H9 (cell line): ENCODE data around the gene TMEM131. TPM values are rescaled to one million over a fixed set of nuclear protein-coding genes. Genes with fewer than 3 reads are reported as not detected.

Source experiments
- DNase-seq: peaks from one replicate; pipeline ENCODE4 v3.0.0-alpha.2; 2017
- H2AFZ ChIP-seq: one replicate; pipeline ENCODE4 v1.6.1; 2013; ENCODE audit warnings: mild to moderate bottlenecking, low read length, control low read depth, moderate library complexity
- H2AK5ac ChIP-seq: 2 replicates; pipeline ENCODE4 v1.6.1; 2013; ENCODE audit warnings: low read length, control low read depth, mixed read lengths; ENCODE audit not compliant: insufficient read length
- H2BK120ac ChIP-seq: one replicate; pipeline ENCODE4 v1.6.1; 2013; ENCODE audit warnings: low read depth, mild to moderate bottlenecking, low read length, control low read depth, inconsistent platforms; ENCODE audit not compliant: poor library complexity, severe bottlenecking
- H2BK12ac ChIP-seq: 2 replicates; pipeline ENCODE4 v1.6.1; 2013; ENCODE audit warnings: low read length, control low read depth, mixed read lengths, low read depth; ENCODE audit not compliant: insufficient read length
- H2BK15ac ChIP-seq: 2 replicates; pipeline ENCODE4 v1.6.1; 2013; ENCODE audit warnings: low read depth, low read length, control low read depth
- H2BK20ac ChIP-seq: one replicate; pipeline ENCODE4 v1.6.1; 2013; ENCODE audit warnings: low read depth, mild to moderate bottlenecking, low read length, control low read depth, inconsistent platforms; ENCODE audit not compliant: poor library complexity, severe bottlenecking
- H2BK5ac ChIP-seq: 2 replicates; pipeline ENCODE4 v1.6.1; 2013; ENCODE audit warnings: low read length, control low read depth, mixed read lengths; ENCODE audit not compliant: insufficient read length
- H3K14ac ChIP-seq: 2 replicates; pipeline ENCODE4 v1.6.1; 2013; ENCODE audit warnings: low read length, control low read depth; ENCODE audit not compliant: insufficient read depth
- H3K18ac ChIP-seq: 2 replicates; pipeline ENCODE4 v1.6.1; 2013; ENCODE audit warnings: low read depth, mild to moderate bottlenecking, mixed read lengths, low read length, control low read depth; ENCODE audit not compliant: insufficient read length
- H3K23ac ChIP-seq: 2 replicates; pipeline ENCODE4 v1.6.1; 2013; ENCODE audit warnings: low read length, control low read depth, mixed read lengths, low read depth; ENCODE audit not compliant: insufficient read length
- H3K23me2 ChIP-seq: 2 replicates; pipeline ENCODE4 v1.6.1; 2013; ENCODE audit warnings: low read depth, mild to moderate bottlenecking, mixed read lengths, low read length, control low read depth; ENCODE audit not compliant: insufficient read length, poor library complexity, severe bottlenecking
- H3K27ac ChIP-seq: 2 replicates; pipeline ENCODE4 v1.5.1; 2013; ENCODE audit warnings: low read length, control low read depth, mixed read lengths, low read depth; ENCODE audit not compliant: insufficient read length
- H3K27me3 ChIP-seq: 2 replicates; pipeline ENCODE4 v1.6.1; 2013; ENCODE audit warnings: low read length, control low read depth, inconsistent platforms; ENCODE audit not compliant: insufficient read depth
- H3K4ac ChIP-seq: 2 replicates; pipeline ENCODE4 v1.6.1; 2013; ENCODE audit warnings: low read depth, mild to moderate bottlenecking, control low read depth, inconsistent platforms, low read length, moderate library complexity
- H3K4me1 ChIP-seq: 2 replicates; pipeline ENCODE4 v1.6.1; 2013; ENCODE audit warnings: low read length, control low read depth, inconsistent platforms; ENCODE audit not compliant: insufficient read depth
- H3K4me2 ChIP-seq: 2 replicates; pipeline ENCODE4 v1.6.1; 2013; ENCODE audit warnings: low read length, control low read depth, mixed read lengths; ENCODE audit not compliant: insufficient read length, insufficient read depth
- H3K56ac ChIP-seq: 2 replicates; pipeline ENCODE4 v1.6.1; 2013; ENCODE audit warnings: low read depth, mild to moderate bottlenecking, mixed read lengths, low read length, control low read depth; ENCODE audit not compliant: insufficient read length
- H3K79me1 ChIP-seq: 2 replicates; pipeline ENCODE4 v1.6.1; 2013; ENCODE audit warnings: low read depth, mild to moderate bottlenecking, moderate library complexity, low read length, control low read depth, inconsistent platforms; ENCODE audit not compliant: insufficient read depth, poor library complexity, severe bottlenecking
- H3K79me2 ChIP-seq: 2 replicates; pipeline ENCODE4 v1.6.1; 2013; ENCODE audit warnings: low read length, control low read depth, inconsistent platforms; ENCODE audit not compliant: insufficient read depth
- H3K9ac ChIP-seq: 2 replicates; pipeline ENCODE4 v1.6.1; 2013; ENCODE audit warnings: low read length, control low read depth, mixed read lengths; ENCODE audit not compliant: insufficient read length; ENCODE audit errors: extremely low read depth
- H3K9me3 ChIP-seq: one replicate; pipeline ENCODE4 v1.6.1; 2013; ENCODE audit warnings: low read depth, low read length, inconsistent platforms; ENCODE audit not compliant: control insufficient read depth
- H3T11ph ChIP-seq: one replicate; pipeline ENCODE4 v1.6.1; 2013; ENCODE audit warnings: mild to moderate bottlenecking, low read length, control low read depth, inconsistent platforms
- H4K20me1 ChIP-seq: one replicate; pipeline ENCODE4 v1.6.1; 2013; ENCODE audit not compliant: control insufficient read depth, insufficient read length, insufficient read depth
- H4K5ac ChIP-seq: 2 replicates; pipeline ENCODE4 v1.6.1; 2013; ENCODE audit warnings: low read depth, mild to moderate bottlenecking, mixed read lengths, low read length, control low read depth; ENCODE audit not compliant: insufficient read length
- H4K8ac ChIP-seq: replicated peaks from 2 replicates; pipeline ENCODE4 v1.6.1; 2013; ENCODE audit warnings: low read length, control low read depth, mixed read lengths, low read depth; ENCODE audit not compliant: insufficient read length
- H4K91ac ChIP-seq: 2 replicates; pipeline ENCODE4 v1.6.1; 2013; ENCODE audit warnings: low read depth, mild to moderate bottlenecking, moderate library complexity, mixed read lengths, low read length, control low read depth; ENCODE audit not compliant: insufficient read length
- H3K27ac Mint-ChIP-seq, 3 experiments: 2 replicates in 2 of 3; 3 replicates in 1 of 3; pipeline ENCODE4 v1.8.0; 2020 to 2021; ENCODE audit warnings: mixed read lengths in 3 of 3, mild to moderate bottlenecking in 1 of 3, moderate library complexity in 1 of 3
- H3K27me3 Mint-ChIP-seq: 2 replicates; pipeline ENCODE4 v1.8.0; 2021; ENCODE audit warnings: low read depth, mild to moderate bottlenecking, moderate library complexity, mixed read lengths
- H3K36me3 Mint-ChIP-seq, 3 experiments: 2 replicates in 2 of 3; 3 replicates in 1 of 3; pipeline ENCODE4 v1.8.0; 2020 to 2021; ENCODE audit warnings: low read depth in 3 of 3, mixed read lengths in 3 of 3; ENCODE audit not compliant: insufficient read depth in 1 of 3
- H3K4me1 Mint-ChIP-seq, 2 experiments: 2 replicates each; pipeline ENCODE4 v1.8.0; 2020; ENCODE audit warnings: mixed read lengths in 2 of 2
- H3K4me3 Mint-ChIP-seq, 2 experiments: 2 replicates in 1 of 2; 3 replicates in 1 of 2; pipeline ENCODE4 v1.8.0; 2020 to 2021; ENCODE audit warnings: mild to moderate bottlenecking in 2 of 2, mixed read lengths in 2 of 2, moderate library complexity in 1 of 2
- H3K9me3 Mint-ChIP-seq, 2 experiments: 2 replicates in 1 of 2; 3 replicates in 1 of 2; pipeline ENCODE4 v1.8.0; 2020; ENCODE audit warnings: mild to moderate bottlenecking in 2 of 2, mixed read lengths in 2 of 2, moderate library complexity in 1 of 2
- CTCF ChIP-seq: fragments of 200-600 bp; sonication (generic); conservative IDR thresholded peaks from 3 replicates; pipeline ENCODE4 v1.8.0; 2021; ENCODE audit warnings: antibody characterized with exemption, mild to moderate bottlenecking
- WGBS: extraction: QIAGEN DNeasy Blood & Tissue Kit; methylation state at CpG from one replicate; pipeline ENCODE4 v1.1.7; 2013; ENCODE audit warnings: missing lambda C conversion rate, low lambda C conversion rate, mixed read lengths; ENCODE audit not compliant: insufficient read length; ENCODE audit errors: extremely low coverage; 5-methylcytosine and 5-hydroxymethylcytosine counted together
- total RNA-seq: library from RNA; stranded (reverse); gene quantifications from 2 replicates; pipeline ENCODE4 v1.2.1, GENCODE V29; 2021

The TMEM131 gene
- total RNA-seq, 1 experiment from 2014 or later: 20.9 TPM

GRCh38 chr2:98040331-98040939 lies 44.7 kb upstream of the TMEM131 start:
- Histone ChIP-seq H3K23ac (no peak overlapping the region), H3K9me3 (no peaks in the 10 kb centered on the region), H4K20me1 (no peaks in the 10 kb centered on the region), H2BK12ac (no peak overlapping the region), H2BK120ac (no peak overlapping the region), H2BK5ac (no peak overlapping the region), H4K91ac (no peak overlapping the region), H3K23me2 (no peaks in the 10 kb centered on the region), H4K5ac (no peak overlapping the region), H4K8ac (no peak overlapping the region), H3T11ph (no peak overlapping the region), H2AFZ (no peak overlapping the region), H3K27ac (no peak overlapping the region), H3K27me3 (no peaks in the 10 kb centered on the region), H3K79me2 (no peaks in the 10 kb centered on the region), H2BK20ac (no peak overlapping the region), H3K4me1 (peaks cover 2% of the 10 kb centered on the region; the same call in 1 of the 2 replicates), H3K56ac (no peak overlapping the region), H2AK5ac (no peak overlapping the region), H3K18ac (no peak overlapping the region), H3K4me2 (no peak overlapping the region), H3K14ac (no peak overlapping the region), H3K9ac (no peak overlapping the region), H3K79me1 (no peaks in the 10 kb centered on the region), H2BK15ac (no peak overlapping the region), H3K4ac (no peak overlapping the region)
- Mint-ChIP-seq H3K4me3 (no peak overlapping the region), H3K27ac (peak overlapping the region in 1 of 3 experiments; percentile 17; a peak in 1 of 7 replicates), H3K27me3 (peaks cover 11% of the 10 kb centered on the region), H3K9me3 (peaks cover 14 to 20% of the 10 kb centered on the region in 2 experiments), H3K4me1 (peaks cover 25% of the 10 kb centered on the region in 2 experiments), H3K36me3 (peaks cover 10 to 20% (median 11%) of the 10 kb centered on the region in 3 experiments)
- no peak for DNase-seq
- no peak for TF ChIP-seq CTCF
- no CpG with 5 or more reads among the region's 8 CpGs for WGBS
